Astrocyte of the cerebellum (primary cell): ENCODE data around the gene IRF6.
A peak's percentile ranks its signal among the peaks of the same experiment; 100 is the strongest.

Experiments
- DNase-seq: peaks from one replicate; pipeline ENCODE4 v3.0.0-alpha.2; 2011; ENCODE audit warnings: low read depth
- H3K4me3 ChIP-seq: 2 replicates; pipeline ENCODE4 v1.5.1; 2011; ENCODE audit warnings: mild to moderate bottlenecking, low read depth, low read length, moderate library complexity
- in situ Hi-C: cut with HindIII; loops from 2 replicates; pipeline ENCODE4 v1.10.0; 2017; ENCODE audit warnings: low sequenced_read_pairs
- TF ChIP-seq, protein P1 (sequence below): IDR thresholded peaks from 2 replicates; pipeline ENCODE4 v1.5.1; 2012; ENCODE audit warnings: low read length, low read depth, moderate library complexity, mild to moderate bottlenecking; ENCODE audit errors: missing control alignments

Gene IRF6

DNA sequence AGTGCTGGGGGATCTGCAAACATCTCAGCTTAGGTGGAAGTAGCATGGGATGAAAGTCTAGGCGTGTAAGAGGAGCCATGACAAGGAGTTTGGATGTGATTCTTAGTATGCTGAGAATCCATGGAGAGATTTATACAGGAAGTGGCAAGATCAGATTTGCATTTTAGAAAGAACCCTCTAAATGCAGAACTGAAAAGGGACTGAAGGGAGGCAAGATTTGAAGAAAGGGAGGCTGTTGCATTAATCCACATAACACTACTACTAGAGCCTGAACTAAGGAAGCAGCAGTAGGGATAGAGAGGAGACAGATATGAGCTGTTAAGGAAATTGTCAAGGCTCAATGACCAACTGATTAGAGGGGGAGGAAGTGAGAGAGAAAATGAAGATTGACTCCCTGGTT is 31.4 kb downstream of the IRF6 start:
- DNase-seq, result no peak
- TF ChIP-seq, protein P1, sequence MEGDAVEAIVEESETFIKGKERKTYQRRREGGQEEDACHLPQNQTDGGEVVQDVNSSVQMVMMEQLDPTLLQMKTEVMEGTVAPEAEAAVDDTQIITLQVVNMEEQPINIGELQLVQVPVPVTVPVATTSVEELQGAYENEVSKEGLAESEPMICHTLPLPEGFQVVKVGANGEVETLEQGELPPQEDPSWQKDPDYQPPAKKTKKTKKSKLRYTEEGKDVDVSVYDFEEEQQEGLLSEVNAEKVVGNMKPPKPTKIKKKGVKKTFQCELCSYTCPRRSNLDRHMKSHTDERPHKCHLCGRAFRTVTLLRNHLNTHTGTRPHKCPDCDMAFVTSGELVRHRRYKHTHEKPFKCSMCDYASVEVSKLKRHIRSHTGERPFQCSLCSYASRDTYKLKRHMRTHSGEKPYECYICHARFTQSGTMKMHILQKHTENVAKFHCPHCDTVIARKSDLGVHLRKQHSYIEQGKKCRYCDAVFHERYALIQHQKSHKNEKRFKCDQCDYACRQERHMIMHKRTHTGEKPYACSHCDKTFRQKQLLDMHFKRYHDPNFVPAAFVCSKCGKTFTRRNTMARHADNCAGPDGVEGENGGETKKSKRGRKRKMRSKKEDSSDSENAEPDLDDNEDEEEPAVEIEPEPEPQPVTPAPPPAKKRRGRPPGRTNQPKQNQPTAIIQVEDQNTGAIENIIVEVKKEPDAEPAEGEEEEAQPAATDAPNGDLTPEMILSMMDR, result no peak
- no peak overlapping the region for H3K4me3 ChIP-seq
- in situ Hi-C loops, result no loop called here

DNA sequence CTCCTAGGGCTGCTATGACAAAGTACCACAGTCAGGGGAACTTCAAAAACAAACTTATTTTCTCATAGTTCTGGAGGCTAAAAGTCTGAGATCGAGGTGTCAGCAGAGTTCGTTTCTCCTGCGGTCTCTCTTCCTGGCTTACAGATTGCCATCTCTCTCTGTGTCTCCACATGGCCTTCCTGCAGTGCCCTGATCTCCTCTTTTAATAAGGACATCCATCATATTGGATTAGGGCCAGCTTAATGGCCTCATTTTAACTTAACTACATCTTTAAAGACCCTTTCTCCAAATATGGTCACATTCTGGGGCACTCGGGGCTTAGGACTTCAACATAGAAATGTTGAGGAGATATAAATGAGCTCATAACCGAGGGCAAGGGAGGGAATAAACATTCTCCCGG is 33.8 kb downstream of the IRF6 start:
- TF ChIP-seq, protein P1, result no peak
- in situ Hi-C loops, result no loop called here
- no peak overlapping the region for H3K4me3 ChIP-seq
- no peak for DNase-seq

GRCh38 chr1:209770636-209771415 is 35.1 kb downstream of the IRF6 start:
- H3K4me3 ChIP-seq, result no peak overlapping the region
- in situ Hi-C loops, result no loop called here
- TF ChIP-seq, protein P1, result no peak
- no peak for DNase-seq

DNA sequence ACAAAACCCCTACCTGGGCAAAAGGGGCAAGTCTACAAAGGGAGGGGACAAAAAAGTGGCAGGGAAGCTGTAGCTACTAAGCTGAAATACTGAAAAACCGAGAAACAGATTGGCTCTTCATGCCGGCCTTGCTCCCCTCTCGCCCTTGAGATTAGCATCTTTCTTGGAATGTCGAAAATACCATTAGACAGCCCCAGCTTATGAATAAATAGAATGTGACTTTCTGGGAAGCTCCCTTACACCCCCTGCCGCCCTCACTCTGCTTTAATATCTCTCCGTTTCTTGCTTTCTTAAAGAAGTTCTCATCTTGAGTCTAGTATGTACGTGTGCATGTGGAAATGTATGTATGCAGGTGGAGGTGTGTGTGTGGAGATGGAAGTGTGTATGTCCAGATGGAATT is 36.0 kb downstream of the IRF6 start:
- H3K4me3 ChIP-seq, result no peak overlapping the region
- TF ChIP-seq, protein P1, result no peak
- in situ Hi-C loops, result no loop called here
- DNase-seq, result no peak

GRCh38 chr1:209769171-209769904 is 36.6 kb downstream of the IRF6 start:
- peak; percentile 81 for DNase-seq
- TF ChIP-seq, protein P1, result no peak
- in situ Hi-C loops, result no loop called here
- no peak overlapping the region for H3K4me3 ChIP-seq

- DNase-seq, result no peak
- H3K4me3 ChIP-seq, result no peak overlapping the region
- TF ChIP-seq, protein P1, result no peak
- in situ Hi-C loops, result no loop called here
Observed at GRCh38 chr1:209768354-209768774, 37.6 kb downstream of the IRF6 start.
